ENCODE measurements around the gene AMPD3. TPM values are rescaled to one million over a fixed set of nuclear protein-coding genes. Genes with fewer than 3 reads are reported as not detected.

The AMPD3 gene
- total RNA-seq, 4 donors from 2014 or later = 3.8 to 7.5 (median 5.1) TPM

DNA sequence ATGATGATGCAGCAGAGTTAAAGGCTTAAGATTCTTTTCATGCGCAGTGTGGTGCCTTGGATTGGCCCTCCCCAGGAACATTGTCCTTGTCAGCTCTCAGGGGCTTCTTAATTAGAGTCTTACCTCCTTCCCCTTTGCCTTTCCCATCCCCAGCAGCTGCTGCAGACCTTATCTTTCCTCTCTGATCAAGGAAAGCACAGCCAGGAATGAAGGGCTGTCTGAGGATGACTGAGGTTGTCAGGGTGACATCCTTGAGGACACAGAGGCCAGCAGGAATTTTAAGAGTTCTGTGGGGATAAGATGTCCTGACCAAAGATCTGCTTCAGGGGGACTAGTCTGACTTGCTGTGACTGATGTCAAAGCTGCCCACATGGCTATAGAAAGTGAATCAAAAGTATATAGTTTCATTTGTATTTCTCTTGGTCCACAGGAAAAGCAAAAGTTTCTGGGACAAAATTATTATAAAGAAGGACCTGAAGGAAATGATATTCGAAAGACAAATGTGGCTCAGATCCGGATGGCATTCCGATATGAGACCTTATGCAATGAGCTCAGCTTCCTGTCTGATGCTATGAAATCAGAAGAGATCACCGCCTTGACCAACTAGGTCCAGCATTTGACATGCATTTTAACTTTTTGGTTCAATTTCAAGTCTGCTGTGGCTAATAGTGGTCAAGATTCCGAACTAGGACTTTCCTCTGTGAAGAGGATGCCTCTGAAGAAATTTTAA lies 50.4 kb downstream of the AMPD3 start:
- no peaks in the 10 kb centered on the region for H3K27me3 ChIP-seq
- H3K36me3 ChIP-seq = peaks cover 0 to 26% (median 9%) of the 10 kb centered on the region in 4 donors
- no peaks in the 10 kb centered on the region for H3K9me3 ChIP-seq
- 87% methylated on average over 6 of the region's 6 CpGs for WGBS
- H3K27ac ChIP-seq (replicated peaks in 1 of 4) = no peak overlapping the region
- TF ChIP-seq EP300 (IDR thresholded peaks at IDR 0.05) (no peak), POLR2A (IDR thresholded peaks at IDR 0.05; ENCODE audit: low read depth) (no peak), POLR2AphosphoS5 (IDR thresholded peaks at IDR 0.05) (no peak)
- TF ChIP-seq, protein P1, sequence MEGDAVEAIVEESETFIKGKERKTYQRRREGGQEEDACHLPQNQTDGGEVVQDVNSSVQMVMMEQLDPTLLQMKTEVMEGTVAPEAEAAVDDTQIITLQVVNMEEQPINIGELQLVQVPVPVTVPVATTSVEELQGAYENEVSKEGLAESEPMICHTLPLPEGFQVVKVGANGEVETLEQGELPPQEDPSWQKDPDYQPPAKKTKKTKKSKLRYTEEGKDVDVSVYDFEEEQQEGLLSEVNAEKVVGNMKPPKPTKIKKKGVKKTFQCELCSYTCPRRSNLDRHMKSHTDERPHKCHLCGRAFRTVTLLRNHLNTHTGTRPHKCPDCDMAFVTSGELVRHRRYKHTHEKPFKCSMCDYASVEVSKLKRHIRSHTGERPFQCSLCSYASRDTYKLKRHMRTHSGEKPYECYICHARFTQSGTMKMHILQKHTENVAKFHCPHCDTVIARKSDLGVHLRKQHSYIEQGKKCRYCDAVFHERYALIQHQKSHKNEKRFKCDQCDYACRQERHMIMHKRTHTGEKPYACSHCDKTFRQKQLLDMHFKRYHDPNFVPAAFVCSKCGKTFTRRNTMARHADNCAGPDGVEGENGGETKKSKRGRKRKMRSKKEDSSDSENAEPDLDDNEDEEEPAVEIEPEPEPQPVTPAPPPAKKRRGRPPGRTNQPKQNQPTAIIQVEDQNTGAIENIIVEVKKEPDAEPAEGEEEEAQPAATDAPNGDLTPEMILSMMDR (IDR thresholded peaks at IDR 0.05) = no peak
- intact Hi-C loops (cut with DNase I) = no loop called here
- H3K4me1 ChIP-seq = no peaks in the 10 kb centered on the region
- H3K4me3 ChIP-seq = no peak overlapping the region
- DNase-seq (ENCODE audit: extremely low spot score) = no peak

DNA sequence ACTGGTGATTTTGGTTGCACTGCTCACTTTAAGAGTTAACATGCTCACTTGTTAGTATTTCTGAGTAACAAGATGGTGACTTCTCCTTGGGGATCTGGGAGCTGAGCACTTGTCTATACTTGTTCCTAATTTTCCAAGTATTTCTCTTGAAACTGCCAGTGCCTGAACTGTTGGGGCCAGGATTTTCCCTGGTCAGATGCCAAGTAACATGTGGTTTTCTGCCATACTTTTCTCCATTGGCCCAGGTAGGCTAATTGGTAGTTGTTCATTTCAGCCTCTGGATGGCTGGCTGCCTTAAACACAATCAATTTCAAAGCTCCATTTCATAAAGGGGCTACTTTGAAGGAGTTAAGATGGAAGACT lies 50.9 kb downstream of the AMPD3 start:
- H3K9me3 ChIP-seq = no peaks in the 10 kb centered on the region
- no peak overlapping the region for H3K4me3 ChIP-seq
- DNase-seq (ENCODE audit: extremely low spot score) = no peak
- no peaks in the 10 kb centered on the region for H3K4me1 ChIP-seq
- TF ChIP-seq, protein P1 (IDR thresholded peaks at IDR 0.05) = no peak
- TF ChIP-seq POLR2AphosphoS5 (IDR thresholded peaks at IDR 0.05) (no peak), POLR2A (IDR thresholded peaks at IDR 0.05; ENCODE audit: low read depth) (no peak), EP300 (IDR thresholded peaks at IDR 0.05) (no peak)
- no peak overlapping the region for H3K27ac ChIP-seq (replicated peaks in 1 of 4)
- H3K27me3 ChIP-seq = no peaks in the 10 kb centered on the region
- intact Hi-C loops (cut with DNase I) = no loop called here
- peaks cover 0 to 29% (median 8%) of the 10 kb centered on the region in 4 donors for H3K36me3 ChIP-seq

DNA sequence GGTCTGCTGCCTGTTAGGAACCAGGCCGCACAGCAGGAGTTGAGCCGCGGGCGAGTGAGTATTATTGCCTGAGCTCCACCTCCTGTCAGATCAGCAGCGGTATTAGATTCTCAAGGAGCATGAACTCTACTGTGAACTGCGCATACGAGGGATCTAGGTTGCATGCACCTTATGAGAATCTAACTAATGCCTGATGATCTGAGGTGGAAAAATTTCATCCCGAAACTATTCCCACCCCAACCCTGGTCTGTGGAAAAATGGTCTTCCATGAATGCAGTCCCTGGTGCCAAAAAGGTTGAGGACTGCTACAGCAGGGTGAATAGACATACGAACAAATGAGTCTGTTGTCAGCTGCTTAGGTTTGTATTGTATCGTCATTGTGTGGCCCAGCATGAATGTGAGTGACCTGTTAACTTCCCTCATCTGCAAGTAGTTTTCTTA lies 56.1 kb downstream of the AMPD3 start:
- no peaks in the 10 kb centered on the region for H3K9me3 ChIP-seq
- intact Hi-C loops (cut with DNase I) = loop anchor here (5.0 to 10.0 kb wide), 2 partner anchors 106 to 226 kb away; no protein-coding TSS in a partner anchor
- DNase-seq (ENCODE audit: extremely low spot score) = peak; percentile 64
- H3K36me3 ChIP-seq = peaks cover 0 to 20% (median 4%) of the 10 kb centered on the region in 4 donors
- WGBS = 86% methylated on average over 10 of the region's 10 CpGs
- TF ChIP-seq POLR2AphosphoS5 (IDR thresholded peaks at IDR 0.05) (no peak), POLR2A (IDR thresholded peaks at IDR 0.05; ENCODE audit: low read depth) (no peak), EP300 (IDR thresholded peaks at IDR 0.05) (no peak)
- TF ChIP-seq, protein P1 (IDR thresholded peaks at IDR 0.05) = no peak
- H3K27me3 ChIP-seq = no peaks in the 10 kb centered on the region
- H3K4me3 ChIP-seq = no peak overlapping the region
- H3K27ac ChIP-seq (replicated peaks in 1 of 4) = no peak overlapping the region
- peaks cover 0 to 13% (median 8%) of the 10 kb centered on the region in 4 donors for H3K4me1 ChIP-seq

DNA sequence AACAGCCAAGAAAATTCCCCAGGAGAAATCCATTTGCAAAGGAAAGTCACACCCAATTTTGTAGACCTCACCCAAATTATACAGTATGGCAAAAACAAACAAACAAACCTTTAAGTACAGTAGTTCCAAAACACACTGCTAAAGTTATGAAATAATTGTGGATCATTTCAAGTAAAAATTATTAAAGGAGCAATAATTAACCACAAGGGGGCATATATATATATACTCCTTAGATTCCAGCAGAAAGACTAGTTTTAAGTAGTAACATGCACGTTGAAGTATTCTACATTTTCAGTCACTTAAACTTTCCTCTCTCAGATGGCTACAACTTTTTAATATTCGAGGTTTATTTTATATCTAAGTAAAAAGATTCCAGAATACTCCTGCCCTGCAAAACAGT lies 59.1 kb downstream of the AMPD3 start:
- DNase-seq (ENCODE audit: extremely low spot score) = no peak
- H3K36me3 ChIP-seq = peaks cover 0 to 34% (median 12%) of the 10 kb centered on the region in 4 donors
- WGBS = 35% methylated on average over 2 of the region's 2 CpGs
- H3K4me1 ChIP-seq = peaks cover 0 to 13% (median 8%) of the 10 kb centered on the region in 4 donors
- intact Hi-C loops (cut with DNase I) = loop anchor here (5.0 to 10.0 kb wide), 2 partner anchors 109 to 223 kb away; no protein-coding TSS in a partner anchor
- no peak overlapping the region for H3K27ac ChIP-seq (replicated peaks in 1 of 4)
- TF ChIP-seq POLR2AphosphoS5 (IDR thresholded peaks at IDR 0.05) (no peak), EP300 (IDR thresholded peaks at IDR 0.05) (no peak), POLR2A (IDR thresholded peaks at IDR 0.05; ENCODE audit: low read depth) (no peak)
- TF ChIP-seq, protein P1 (IDR thresholded peaks at IDR 0.05) = peak; percentile 41 to 51 (median 43)
- H3K27me3 ChIP-seq = no peaks in the 10 kb centered on the region
- no peak overlapping the region for H3K4me3 ChIP-seq
- no peaks in the 10 kb centered on the region for H3K9me3 ChIP-seq
